Loucy (cell line): ENCODE data around the gene CADM3.
A peak's percentile ranks its signal among the peaks of the same experiment; 100 is the strongest.

ENCODE experiments used
- H2AFZ ChIP-seq: fragments of 200-600 bp; sonication (generic); 2 replicates; pipeline ENCODE4 v1.6.0; 2016; ENCODE audit warnings: antibody characterized with exemption, mild to moderate bottlenecking, low read length, moderate library complexity
- H3F3A ChIP-seq: fragments of 200-600 bp; 2 replicates; pipeline ENCODE4 v1.6.0; 2016; ENCODE audit warnings: antibody characterized with exemption, low read depth, mild to moderate bottlenecking
- H3K27me3 ChIP-seq: fragments of 200-600 bp; sonication (generic); 2 replicates; pipeline ENCODE4 v1.6.1; 2014; ENCODE audit warnings: low read length, mild to moderate bottlenecking; ENCODE audit not compliant: insufficient read depth, poor library complexity, severe bottlenecking
- H3K36me3 ChIP-seq: fragments of 200-600 bp; sonication (generic); 2 replicates; pipeline ENCODE4 v1.6.1; 2016; ENCODE audit warnings: low read length; ENCODE audit not compliant: insufficient read depth
- H3K4me1 ChIP-seq: fragments of 200-600 bp; sonication (generic); 2 replicates; pipeline ENCODE4 v1.5.1; 2014; ENCODE audit warnings: low read length, mild to moderate bottlenecking; ENCODE audit not compliant: insufficient read depth, poor library complexity, severe bottlenecking
- H3K4me2 ChIP-seq: fragments of 200-600 bp; sonication (generic); 2 replicates; pipeline ENCODE4 v1.6.0; 2014; ENCODE audit warnings: antibody characterized with exemption, low read length, low read depth, mild to moderate bottlenecking; ENCODE audit not compliant: poor library complexity, severe bottlenecking
- H3K4me3 ChIP-seq: fragments of 200-600 bp; sonication (generic); 2 replicates; pipeline ENCODE4 v1.5.1; 2014; ENCODE audit warnings: low read length, mild to moderate bottlenecking, mixed read lengths; ENCODE audit not compliant: poor library complexity, severe bottlenecking
- H3K79me2 ChIP-seq: fragments of 200-600 bp; sonication (generic); 2 replicates; pipeline ENCODE4 v1.6.1; 2014; ENCODE audit warnings: low read length; ENCODE audit not compliant: insufficient read depth
- H3K9ac ChIP-seq: fragments of 200-600 bp; sonication (generic); 2 replicates; pipeline ENCODE4 v1.6.0; 2014; ENCODE audit warnings: mild to moderate bottlenecking, low read depth, low read length, moderate library complexity; ENCODE audit not compliant: poor library complexity, severe bottlenecking
- H3K9me2 ChIP-seq: fragments of 200-600 bp; sonication (generic); replicated peaks from 2 replicates; pipeline ENCODE4 v1.6.1; 2016; ENCODE audit warnings: low read depth, low read length, mixed read lengths
- H3K9me3 ChIP-seq: fragments of 200-600 bp; sonication (generic); 2 replicates; pipeline ENCODE4 v1.6.1; 2014; ENCODE audit warnings: mild to moderate bottlenecking, antibody characterized with exemption, low read length, low read depth; ENCODE audit not compliant: insufficient read depth
- H4K20me1 ChIP-seq: fragments of 200-600 bp; sonication (generic); 2 replicates; pipeline ENCODE4 v1.6.0; 2014; ENCODE audit warnings: antibody characterized with exemption, low read length, mild to moderate bottlenecking; ENCODE audit not compliant: insufficient read depth, poor library complexity, severe bottlenecking
- CTCF ChIP-seq: fragments of 200-600 bp; sonication (generic); conservative IDR thresholded peaks from 2 replicates; pipeline ENCODE4 v1.5.1; 2014; ENCODE audit warnings: mild to moderate bottlenecking, antibody characterized with exemption, low read length
- EZH2phosphoT487 ChIP-seq: fragments of 200-600 bp; IDR thresholded peaks from 2 replicates; pipeline ENCODE4 v1.6.1; 2018; ENCODE audit warnings: antibody characterized with exemption, mild to moderate bottlenecking, moderate library complexity, borderline replicate concordance

The CADM3 gene

GRCh38 chr1:159146980-159147379, 24.4 kb upstream of the CADM3 start:
- Histone ChIP-seq H3K36me3 (no peaks in the 10 kb centered on the region), H3K4me2 (no peak overlapping the region), H3F3A (no peaks in the 10 kb centered on the region), H3K9me3 (no peaks in the 10 kb centered on the region), H3K9me2 (no peaks in the 10 kb centered on the region), H4K20me1 (no peaks in the 10 kb centered on the region), H3K27me3 (no peaks in the 10 kb centered on the region), H3K4me1 (no peaks in the 10 kb centered on the region), H3K9ac (no peak overlapping the region), H3K4me3 (no peak overlapping the region), H3K79me2 (no peaks in the 10 kb centered on the region), H2AFZ (no peak overlapping the region)
- TF ChIP-seq EZH2phosphoT487 = no peak
- no peak for TF ChIP-seq CTCF

GRCh38 chr1:159152031-159152430, 19.4 kb upstream of the CADM3 start:
- Histone ChIP-seq H3K27me3 (no peaks in the 10 kb centered on the region), H3F3A (no peaks in the 10 kb centered on the region), H4K20me1 (no peaks in the 10 kb centered on the region), H3K4me1 (no peaks in the 10 kb centered on the region), H3K9ac (no peak overlapping the region), H3K9me2 (no peaks in the 10 kb centered on the region), H3K36me3 (no peaks in the 10 kb centered on the region), H3K4me2 (no peak overlapping the region), H3K9me3 (no peaks in the 10 kb centered on the region), H3K79me2 (no peaks in the 10 kb centered on the region), H2AFZ (no peak overlapping the region), H3K4me3 (no peak overlapping the region)
- TF ChIP-seq EZH2phosphoT487 (no peak), CTCF (no peak)

GRCh38 chr1:159161001-159161718, 10.3 kb upstream of the CADM3 start:
- Histone ChIP-seq H3K4me2 (no peak overlapping the region), H3K36me3 (no peaks in the 10 kb centered on the region), H3K9me2 (no peaks in the 10 kb centered on the region), H4K20me1 (no peaks in the 10 kb centered on the region), H3K4me1 (no peaks in the 10 kb centered on the region), H3K4me3 (no peak overlapping the region), H2AFZ (no peak overlapping the region), H3F3A (no peaks in the 10 kb centered on the region), H3K9me3 (no peaks in the 10 kb centered on the region), H3K79me2 (no peaks in the 10 kb centered on the region), H3K27me3 (peaks cover 6% of the 10 kb centered on the region), H3K9ac (no peak overlapping the region)
- TF ChIP-seq EZH2phosphoT487 (no peak), CTCF (peak; percentile 100)
